Endothelial cell of umbilical vein (primary cell): ENCODE results near the gene TIMM21.

Experiments
- CTCF ChIP-seq, 2 donors: IDR thresholded peaks; 1 replicate in 1 of 2; 2 replicates in 1 of 2; pipeline ENCODE4 v1.5.1; 2011; ENCODE audit warnings: low read length in 2 of 2, mild to moderate bottlenecking in 2 of 2, moderate library complexity in 2 of 2, control low read depth in 1 of 2, inconsistent platforms in 1 of 2, low read depth in 1 of 2; ENCODE audit not compliant: insufficient read depth in 1 of 2; ENCODE audit errors: extremely low read depth in 1 of 2
- EZH2 ChIP-seq: IDR thresholded peaks from 2 replicates; pipeline ENCODE4 v1.6.1; 2012; ENCODE audit warnings: borderline replicate concordance, low read depth, mild to moderate bottlenecking, moderate library complexity, low read length, inconsistent platforms; ENCODE audit not compliant: severe bottlenecking
- FOS ChIP-seq: IDR thresholded peaks from 2 replicates; pipeline ENCODE4 v1.6.1; 2011; ENCODE audit warnings: mild to moderate bottlenecking, low read length, moderate library complexity, borderline replicate concordance; ENCODE audit not compliant: insufficient read depth
- GATA2 ChIP-seq: IDR thresholded peaks from 2 replicates; pipeline ENCODE4 v1.7.0; 2011; ENCODE audit warnings: low read depth, mild to moderate bottlenecking, moderate library complexity, mixed read lengths, low read length; ENCODE audit not compliant: insufficient read length, insufficient read depth
- JUN ChIP-seq: IDR thresholded peaks from 2 replicates; pipeline ENCODE4 v1.6.1; 2011; ENCODE audit warnings: borderline replicate concordance, low read depth; ENCODE audit not compliant: insufficient read length, insufficient read depth
- MYC ChIP-seq: IDR thresholded peaks from one replicate; pipeline ENCODE4 v1.6.1; 2011; ENCODE audit warnings: mild to moderate bottlenecking, low read depth, low read length
- POLR2A ChIP-seq: IDR thresholded peaks from 2 replicates; pipeline ENCODE4 v1.6.1; 2012; ENCODE audit warnings: low read depth, mild to moderate bottlenecking, control low read depth, low read length
- POLR2AphosphoS5 ChIP-seq: IDR thresholded peaks from 2 replicates; pipeline ENCODE4 v1.6.1; 2012; ENCODE audit warnings: low read depth, mild to moderate bottlenecking, control low read depth, low read length, moderate library complexity; ENCODE audit not compliant: insufficient read depth
- TF ChIP-seq, protein P1 (sequence below): IDR thresholded peaks from 2 replicates; pipeline ENCODE4 v1.6.1; 2011; ENCODE audit not compliant: insufficient read depth, insufficient read length

DNA sequence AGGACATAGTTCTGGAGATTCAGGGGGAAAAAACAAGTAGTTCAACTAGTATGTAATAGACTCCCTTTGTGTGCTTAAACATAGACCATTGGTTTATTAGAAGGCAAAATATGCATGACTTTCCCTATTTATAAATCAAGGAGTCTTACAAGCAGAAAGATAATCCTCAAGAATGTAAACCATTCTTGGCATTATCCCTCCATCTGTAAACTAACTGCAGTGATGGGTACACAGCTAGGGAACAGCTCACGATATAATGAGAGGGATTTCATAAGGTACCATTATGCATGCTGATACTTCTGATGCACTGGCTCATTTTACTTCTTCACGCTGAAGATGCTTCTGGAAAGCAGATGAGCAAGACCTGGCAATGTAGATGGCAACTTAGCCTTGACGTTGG lies 1.6 kb upstream of the TIMM21 start:
- TF ChIP-seq CTCF (IDR thresholded peaks at IDR 0.05; ENCODE audit: extremely low read depth in 1 of 2, insufficient read depth in 1 of 2, low read depth in 1 of 2, low read length in 2 of 2) = no peak
- TF ChIP-seq, protein P1, sequence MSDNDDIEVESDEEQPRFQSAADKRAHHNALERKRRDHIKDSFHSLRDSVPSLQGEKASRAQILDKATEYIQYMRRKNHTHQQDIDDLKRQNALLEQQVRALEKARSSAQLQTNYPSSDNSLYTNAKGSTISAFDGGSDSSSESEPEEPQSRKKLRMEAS = no peak
- TF ChIP-seq POLR2AphosphoS5 = no peak
- no peak for TF ChIP-seq POLR2A
- TF ChIP-seq EZH2 = peak; percentile 44
- no peak for TF ChIP-seq MYC
- TF ChIP-seq JUN = no peak
- no peak for TF ChIP-seq FOS
- no peak for TF ChIP-seq GATA2
